UCSD-AML1 (cell line): ENCODE measurements around the gene ZNF195.
"Not testable (repeated sequence)": the region's sequence is repeated elsewhere in the genome, so short reads cannot be mapped to it uniquely, and the experiment has no call there.

Source experiments
- DNase-seq: peaks from one replicate; lab custom pipeline; 2025; ENCODE audit not compliant: unreplicated experiment; lab: John Stamatoyannopoulos, UW

The ZNF195 gene

GRCh38 chr11:3402861-3403250, 23.9 kb upstream of the ZNF195 start:
- DNase-seq = not testable (repeated sequence)

DNA sequence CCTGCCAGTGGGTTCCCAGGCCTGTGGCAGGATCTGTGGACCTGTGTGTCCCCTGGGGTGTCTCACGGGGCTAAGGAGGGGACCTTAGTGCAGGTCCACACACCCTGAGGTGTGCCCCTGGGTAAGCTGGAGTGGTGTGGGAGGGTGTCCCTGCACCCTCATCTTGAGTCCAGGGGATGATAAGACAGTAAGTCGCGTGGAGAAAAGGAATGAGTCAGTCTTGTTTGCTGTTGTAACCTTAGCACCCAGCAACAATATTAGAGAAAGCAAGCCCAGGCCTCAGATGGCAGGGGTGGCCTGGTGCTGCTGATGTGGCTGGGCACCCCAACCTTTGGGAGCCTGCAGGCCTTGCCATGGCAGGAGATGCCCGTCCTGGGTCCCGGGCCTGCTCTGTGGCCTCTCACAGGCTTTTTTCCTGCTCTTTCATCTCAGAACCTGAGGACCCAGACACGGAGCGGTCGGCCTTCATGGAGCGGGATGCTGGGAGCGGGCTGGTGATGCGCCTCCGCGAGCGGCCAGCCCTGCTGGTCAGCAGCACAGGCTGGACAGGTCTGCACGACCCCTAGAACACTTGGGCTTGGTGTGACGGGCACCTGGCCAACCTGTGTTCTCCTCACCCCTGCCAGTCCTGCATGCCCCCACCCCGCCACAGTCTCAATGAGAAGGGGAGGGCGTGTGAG, 23.4 kb upstream of the ZNF195 start:
- DNase-seq = not testable (repeated sequence)

DNA sequence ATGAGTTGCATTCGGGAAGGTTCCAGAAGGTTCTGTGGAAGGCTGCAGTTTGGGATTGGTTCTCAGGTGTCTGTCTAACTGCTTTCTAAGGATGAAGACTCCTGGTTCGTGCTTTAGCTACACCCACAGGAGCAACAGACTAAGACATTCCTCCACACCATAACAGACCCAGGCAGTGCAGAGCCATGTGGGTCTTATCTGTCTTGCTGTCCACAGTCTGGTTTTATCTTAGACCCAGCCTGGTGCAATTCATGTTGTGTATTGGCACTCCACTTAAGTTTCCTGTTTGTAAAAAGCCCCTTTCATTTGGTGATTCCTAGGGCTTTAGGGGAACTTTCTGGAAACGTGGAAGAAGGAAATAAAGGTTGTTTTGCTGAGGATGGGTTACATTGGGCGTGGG, 22.1 kb upstream of the ZNF195 start:
- not testable (repeated sequence) for DNase-seq

GRCh38 chr11:3398509-3398908, 19.6 kb upstream of the ZNF195 start:
- not testable (repeated sequence) for DNase-seq

DNA sequence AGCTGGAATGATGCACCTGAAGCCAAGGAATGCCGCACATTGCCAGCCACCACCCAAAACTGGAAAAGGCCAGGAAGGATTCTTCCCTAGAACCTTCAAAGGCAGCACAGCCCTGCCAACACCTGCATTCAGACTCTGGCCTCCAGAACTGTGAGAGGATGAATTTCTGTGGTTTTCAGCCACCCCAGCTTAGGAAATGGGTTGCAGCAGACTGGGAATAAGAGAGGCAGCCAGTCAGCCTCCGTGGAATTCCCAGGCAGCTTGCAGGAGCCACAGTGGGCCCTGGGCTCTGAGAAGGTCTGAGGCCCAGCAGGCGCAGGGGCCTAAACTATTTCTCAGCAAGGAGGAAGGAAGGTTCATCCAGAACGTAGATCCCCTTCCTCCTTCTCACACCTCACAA, 19.2 kb upstream of the ZNF195 start:
- DNase-seq = not testable (repeated sequence)

DNA sequence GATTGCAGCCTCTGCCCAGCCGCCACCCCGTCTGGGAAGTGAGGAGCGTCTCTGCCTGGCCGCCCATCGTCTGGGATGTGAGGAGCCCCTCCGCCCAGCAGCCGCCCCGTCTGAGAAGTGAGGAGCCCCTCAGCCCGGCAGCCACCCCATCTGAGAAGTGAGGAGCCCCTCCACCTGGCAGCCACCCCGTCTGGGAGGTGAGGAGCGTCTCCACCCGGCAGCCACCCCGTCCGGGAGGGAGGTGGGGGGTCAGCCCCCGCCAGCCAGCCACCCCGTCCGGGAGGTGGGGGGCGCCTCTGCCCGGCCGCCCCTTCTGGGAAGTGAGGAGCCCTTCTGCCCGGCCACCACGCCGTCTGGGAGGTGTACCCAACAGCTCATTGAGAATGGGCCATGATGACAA, 18.3 kb upstream of the ZNF195 start:
- not testable (repeated sequence) for DNase-seq

- DNase-seq = not testable (repeated sequence)
Measured at GRCh38 chr11:3395468-3395867, 16.5 kb upstream of the ZNF195 start.

DNA sequence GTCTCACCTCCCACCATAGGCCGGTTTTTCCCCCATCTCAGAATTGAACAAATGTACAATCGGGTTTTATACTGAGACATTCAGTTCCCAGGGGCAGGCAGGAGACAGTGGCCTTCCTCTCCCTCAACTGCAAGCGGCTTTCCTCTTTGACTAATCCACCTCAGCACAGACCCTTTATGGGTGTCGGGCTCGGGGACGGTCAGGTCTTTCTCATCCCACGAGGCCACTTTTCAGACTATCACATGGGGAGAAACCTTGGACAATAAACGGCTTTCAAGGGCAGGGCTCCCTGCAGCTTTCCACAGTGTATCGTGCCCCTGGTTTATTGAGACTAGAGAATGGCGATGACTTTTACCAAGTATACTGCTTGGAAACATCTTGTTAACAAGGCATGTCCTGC, 16.0 kb upstream of the ZNF195 start:
- DNase-seq = not testable (repeated sequence)

DNA sequence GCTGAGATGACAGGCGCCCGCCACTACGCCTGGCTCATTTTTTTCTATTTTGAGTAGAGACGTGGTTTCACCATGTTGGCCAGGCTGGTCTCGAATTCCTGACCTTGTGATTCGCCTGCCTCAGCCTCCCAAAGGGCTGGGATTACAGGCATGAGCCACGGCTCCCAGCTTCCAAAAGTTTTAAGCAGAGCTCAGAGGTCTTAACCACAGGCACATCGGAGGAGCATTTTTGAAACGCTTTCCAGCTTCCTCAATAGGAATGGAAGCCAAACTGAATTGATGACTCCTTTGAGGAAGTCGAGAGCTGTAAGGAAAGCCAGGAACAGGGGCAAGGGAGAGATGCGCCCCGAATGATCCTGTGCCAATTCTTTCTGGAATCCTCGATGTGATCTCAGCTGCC, 14.5 kb upstream of the ZNF195 start:
- DNase-seq = not testable (repeated sequence)

DNA sequence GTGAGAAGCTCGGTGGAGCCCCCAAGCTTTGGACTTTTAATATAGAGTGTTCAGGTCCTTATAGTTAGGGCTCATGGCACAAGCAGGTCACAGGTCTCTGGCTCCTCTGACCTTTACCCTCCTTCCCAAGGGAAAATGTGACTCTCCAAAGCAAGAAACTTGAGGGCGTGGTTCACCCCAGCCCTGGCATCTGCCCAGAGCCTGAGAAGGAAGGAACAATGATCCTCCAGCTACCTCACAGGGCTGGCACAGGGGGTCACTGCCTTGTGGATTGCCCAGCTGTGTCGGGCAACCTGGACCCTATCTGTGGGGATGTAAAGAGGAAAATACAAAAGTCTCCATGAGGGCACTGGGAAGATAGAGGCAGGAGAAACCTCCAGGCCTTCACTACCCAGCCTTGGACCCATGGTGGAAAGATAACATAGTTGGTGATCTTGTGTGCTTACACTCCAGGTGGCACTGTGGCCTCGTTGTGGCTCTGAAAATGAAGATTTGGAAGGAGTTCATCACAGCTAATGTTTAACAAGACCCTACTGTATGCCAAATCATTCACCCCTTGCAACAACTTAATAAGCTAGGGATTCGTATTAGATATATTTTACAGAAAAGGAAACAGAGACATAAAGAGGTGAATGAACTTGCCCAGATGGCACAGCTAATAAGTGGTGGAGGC, 3.8 kb upstream of the ZNF195 start:
- no peak for DNase-seq

- DNase-seq = no peak
Measured at GRCh38 chr11:3381794-3382193, 2.8 kb upstream of the ZNF195 start.

GRCh38 chr11:3380706-3381545, 2.0 kb upstream of the ZNF195 start:
- no peak for DNase-seq

GRCh38 chr11:3375552-3375951, 3.4 kb downstream of the ZNF195 start:
- no peak for DNase-seq

GRCh38 chr11:3370311-3370870, 8.6 kb downstream of the ZNF195 start:
- DNase-seq = no peak

GRCh38 chr11:3369366-3369765, 9.6 kb downstream of the ZNF195 start:
- no peak for DNase-seq

DNA sequence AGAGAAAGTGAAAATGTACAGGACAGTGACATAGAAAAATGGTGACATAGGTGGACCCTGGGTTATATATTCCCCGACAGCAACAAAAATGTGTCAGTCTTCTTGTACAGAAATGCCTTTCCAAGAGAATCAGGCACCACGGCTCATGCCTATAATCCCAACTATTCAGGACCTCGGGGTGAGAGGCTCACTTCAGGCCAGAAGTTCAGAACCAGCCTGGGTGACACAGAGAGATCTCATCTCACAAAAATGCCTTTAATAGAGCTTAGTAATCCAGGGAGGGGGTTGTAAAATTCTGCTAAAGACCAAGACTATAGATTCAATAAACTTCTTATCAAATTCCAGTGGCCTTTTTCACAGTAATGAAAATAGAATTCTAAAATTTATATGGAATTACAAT, 10.7 kb downstream of the ZNF195 start:
- DNase-seq = no peak

DNA sequence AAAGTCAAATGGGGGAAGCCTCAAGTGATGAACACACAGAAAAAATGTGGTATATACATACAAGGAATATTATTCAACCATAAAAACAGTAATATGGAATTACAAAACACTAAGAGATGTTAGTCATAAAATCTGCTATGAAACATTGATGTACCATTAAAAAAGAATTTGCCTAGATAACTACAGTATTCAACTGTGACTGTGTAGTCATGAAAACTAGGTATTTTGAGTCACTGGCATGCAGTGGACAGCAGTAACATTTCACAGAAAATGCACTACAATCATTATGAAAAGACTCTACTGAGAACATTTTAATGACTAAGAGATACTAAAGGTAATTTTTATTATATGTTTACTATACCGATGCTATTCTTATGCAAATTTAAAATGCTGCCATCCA, 11.7 kb downstream of the ZNF195 start:
- DNase-seq = no peak

DNA sequence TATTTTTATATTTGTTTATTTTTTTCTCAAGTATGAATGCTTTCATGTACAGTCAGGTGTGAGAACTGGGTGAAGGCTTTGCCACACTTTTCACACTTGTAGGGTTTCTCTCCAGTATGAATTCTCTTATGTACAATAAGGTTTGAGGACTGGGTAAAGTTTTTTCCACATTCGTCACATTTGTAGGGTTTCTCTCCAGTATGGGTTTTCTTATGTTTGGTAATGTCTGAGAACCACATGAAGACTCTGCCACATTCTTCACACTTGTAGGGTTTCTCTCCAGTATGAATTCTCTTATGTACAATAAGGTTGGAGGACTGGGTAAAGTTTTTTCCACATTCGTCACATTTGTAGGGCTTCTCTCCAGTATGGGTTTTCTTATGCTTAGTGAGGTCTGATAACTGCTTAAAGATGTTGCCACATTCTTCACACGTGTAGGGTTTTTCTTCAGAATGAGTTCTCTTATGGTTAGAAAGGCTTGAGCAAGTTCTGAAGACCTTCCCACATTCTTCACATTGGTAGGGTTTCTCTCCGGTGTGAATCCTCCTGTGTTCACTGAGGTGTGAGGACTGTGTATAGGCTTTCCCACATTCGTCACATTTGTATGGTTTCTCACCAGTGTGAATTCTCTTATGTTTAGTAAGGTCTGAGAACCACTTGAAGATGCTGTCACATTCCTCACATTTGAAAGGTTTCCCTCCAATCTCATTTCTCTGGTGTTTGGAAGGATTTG, 19.7 kb downstream of the ZNF195 start:
- no peak for DNase-seq

- no peak for DNase-seq
Measured at GRCh38 chr11:3357994-3358676, 20.8 kb downstream of the ZNF195 start.

DNA sequence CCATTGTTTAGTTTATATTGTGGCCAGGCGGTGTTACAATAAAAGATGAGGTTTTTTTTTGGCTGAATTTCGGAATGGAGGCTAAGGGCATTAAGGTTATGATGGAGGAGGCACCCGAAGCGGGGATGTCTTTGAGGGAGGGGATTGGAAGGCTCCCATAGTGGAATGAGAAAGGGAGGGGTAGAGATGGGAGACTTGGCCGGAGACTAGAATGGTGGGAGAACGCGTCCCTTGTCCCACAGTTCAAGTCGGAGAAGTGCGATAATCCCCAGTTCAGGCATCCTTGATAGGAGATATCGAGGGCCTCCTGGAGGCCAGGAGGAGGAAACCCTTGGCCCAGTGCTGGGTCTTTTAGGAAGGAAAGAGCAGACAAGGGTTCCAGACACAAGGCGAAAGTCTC, 21.6 kb downstream of the ZNF195 start:
- no peak for DNase-seq
